ENCODE measurements around the gene SOHLH1.

- TF ChIP-seq POLR2A (IDR thresholded peaks at IDR 0.05): no peak
- no peak for TF ChIP-seq CTCF (IDR thresholded peaks at IDR 0.05)
- no peak for TF ChIP-seq POLR2AphosphoS5 (IDR thresholded peaks at IDR 0.05)
- TF ChIP-seq EP300 (IDR thresholded peaks at IDR 0.05): no peak
Measured at GRCh38 chr9:135649508-135649907, 49.8 kb downstream of the SOHLH1 start.

Measured in upper lobe of left lung (tissue), 4 donors.